Suprapubic skin (tissue), 4 donors: ENCODE measurements around the gene LRBA. TPM values are rescaled to one million over a fixed set of nuclear protein-coding genes. Genes with fewer than 3 reads are reported as not detected.

Source experiments
- DNase-seq, 2 donors: peaks; one replicate each; pipeline ENCODE4 v3.0.0-alpha.2; 2019; ENCODE audit warnings: low spot score in 2 of 2
- H3K27ac ChIP-seq: fragments of 200-600 bp; sonication (generic); one replicate; pipeline ENCODE4 v1.5.1; 2019
- H3K27me3 ChIP-seq: fragments of 200-600 bp; sonication (generic); one replicate; pipeline ENCODE4 v1.5.1; 2019
- H3K36me3 ChIP-seq: fragments of 200-600 bp; sonication (generic); one replicate; pipeline ENCODE4 v1.5.1; 2019
- H3K4me1 ChIP-seq: fragments of 200-600 bp; sonication (generic); one replicate; pipeline ENCODE4 v1.5.1; 2019
- H3K4me3 ChIP-seq: fragments of 200-600 bp; sonication (generic); one replicate; pipeline ENCODE4 v1.5.1; 2019; ENCODE audit warnings: mild to moderate bottlenecking
- H3K9me3 ChIP-seq: fragments of 200-600 bp; sonication (generic); one replicate; pipeline ENCODE4 v1.5.1; 2019
- CTCF ChIP-seq, 2 donors: fragments of 200-600 bp in 1 of 2; fragments of 450-650 bp in 1 of 2; sonication (generic) in 1 of 2; IDR thresholded peaks; one replicate each; pipeline ENCODE4 v1.5.1; 2016 to 2019; ENCODE audit warnings: antibody characterized with exemption in 2 of 2, mild to moderate bottlenecking in 1 of 2, moderate library complexity in 1 of 2
- EP300 ChIP-seq: sonication (generic); formaldehyde crosslinking; IDR thresholded peaks from one replicate; pipeline ENCODE4 v1.6.1; 2017; ENCODE audit warnings: antibody characterized with exemption
- POLR2A ChIP-seq, 2 donors: fragments of 450-650 bp; IDR thresholded peaks; one replicate each; pipeline ENCODE4 v1.6.1; 2017; ENCODE audit warnings: antibody characterized with exemption in 2 of 2, mild to moderate bottlenecking in 2 of 2, moderate library complexity in 2 of 2
- POLR2AphosphoS5 ChIP-seq, 3 donors: sonication (generic); formaldehyde crosslinking; IDR thresholded peaks; one replicate each; pipeline ENCODE4 v1.6.1; 2017; ENCODE audit warnings: antibody characterized with exemption in 3 of 3
- WGBS: methylation state at CpG from one replicate; pipeline ENCODE4 v1.1.5; 2018; 5-methylcytosine and 5-hydroxymethylcytosine counted together
- total RNA-seq, 4 donors: library from RNA; depleted of rRNA; stranded (reverse); fragments of >200 nt; gene quantifications; one replicate each; pipeline ENCODE4 v1.1.0, GENCODE V29; 2016

Gene LRBA
- total RNA-seq, 4 donors from 2014 or later, result 64.6 to 128 (median 81.0) TPM

- H3K9me3 ChIP-seq, result peaks cover 10% of the 10 kb centered on the region
- H3K36me3 ChIP-seq, result peaks cover 16% of the 10 kb centered on the region
- H3K27me3 ChIP-seq, result no peaks in the 10 kb centered on the region
- TF ChIP-seq EP300, result no peak
- no peak for TF ChIP-seq POLR2AphosphoS5 (IDR thresholded peaks at IDR 0.05)
- TF ChIP-seq CTCF (IDR thresholded peaks at IDR 0.05), result no peak
- TF ChIP-seq POLR2A (IDR thresholded peaks at IDR 0.05), result no peak
- peak overlapping the region; percentile 38 for H3K4me3 ChIP-seq
- no peaks in the 10 kb centered on the region for H3K4me1 ChIP-seq
- no peak for DNase-seq
- WGBS, result 81% methylated on average over 12 of the region's 12 CpGs
- H3K27ac ChIP-seq, result no peak overlapping the region
Observed at GRCh38 chr4:150578745-150579501, 436.2 kb downstream of the LRBA start.

GRCh38 chr4:150577796-150578195 is 437.3 kb downstream of the LRBA start:
- no peak for DNase-seq
- Histone ChIP-seq H3K4me3 (no peak overlapping the region), H3K9me3 (peaks cover 4% of the 10 kb centered on the region), H3K27ac (no peak overlapping the region), H3K27me3 (no peaks in the 10 kb centered on the region), H3K36me3 (peaks cover 5% of the 10 kb centered on the region), H3K4me1 (no peaks in the 10 kb centered on the region)
- TF ChIP-seq EP300 (no peak), POLR2AphosphoS5 (IDR thresholded peaks at IDR 0.05) (no peak)
- 85% methylated on average over 1 of the region's 1 CpG for WGBS

GRCh38 chr4:150574678-150575077 is 440.4 kb downstream of the LRBA start:
- H3K27me3 ChIP-seq, result no peaks in the 10 kb centered on the region
- no peaks in the 10 kb centered on the region for H3K4me1 ChIP-seq
- 95% methylated on average over 3 of the region's 3 CpGs for WGBS
- TF ChIP-seq CTCF (IDR thresholded peaks at IDR 0.05), result no peak
- no peak for TF ChIP-seq POLR2A (IDR thresholded peaks at IDR 0.05)
- TF ChIP-seq EP300, result no peak
- TF ChIP-seq POLR2AphosphoS5 (IDR thresholded peaks at IDR 0.05), result no peak
- DNase-seq, result no peak
- no peak overlapping the region for H3K4me3 ChIP-seq
- no peak overlapping the region for H3K27ac ChIP-seq
- peaks cover under 1% of the 10 kb centered on the region for H3K9me3 ChIP-seq
- peaks cover 4% of the 10 kb centered on the region for H3K36me3 ChIP-seq

- H3K27ac ChIP-seq, result no peak overlapping the region
- WGBS, result 91% methylated on average over 1 of the region's 1 CpG
- no peaks in the 10 kb centered on the region for H3K4me1 ChIP-seq
- no peak for TF ChIP-seq CTCF (IDR thresholded peaks at IDR 0.05)
- no peak for TF ChIP-seq POLR2AphosphoS5 (IDR thresholded peaks at IDR 0.05)
- no peak for TF ChIP-seq POLR2A (IDR thresholded peaks at IDR 0.05)
- no peak for TF ChIP-seq EP300
- no peak overlapping the region for H3K4me3 ChIP-seq
- H3K9me3 ChIP-seq, result no peaks in the 10 kb centered on the region
- DNase-seq, result no peak
- peaks cover 3% of the 10 kb centered on the region for H3K36me3 ChIP-seq
- no peaks in the 10 kb centered on the region for H3K27me3 ChIP-seq
Observed at GRCh38 chr4:150573534-150573933, 441.6 kb downstream of the LRBA start.

GRCh38 chr4:150572704-150573504 is 442.2 kb downstream of the LRBA start:
- DNase-seq, result no peak
- Histone ChIP-seq H3K27ac (no peak overlapping the region), H3K36me3 (peaks cover 3% of the 10 kb centered on the region), H3K27me3 (no peaks in the 10 kb centered on the region), H3K4me1 (no peaks in the 10 kb centered on the region), H3K4me3 (no peak overlapping the region), H3K9me3 (no peaks in the 10 kb centered on the region)
- TF ChIP-seq POLR2AphosphoS5 (IDR thresholded peaks at IDR 0.05) (no peak), CTCF (IDR thresholded peaks at IDR 0.05) (no peak), EP300 (no peak), POLR2A (IDR thresholded peaks at IDR 0.05) (no peak)
- 88% methylated on average over 5 of the region's 5 CpGs for WGBS
